Brain microvascular endothelial cell (primary cell): Measurements from ENCODE around the gene TRPV5.

Experiments used
- DNase-seq: peaks from one replicate; pipeline ENCODE4 v3.0.0-alpha.2; 2020
- H3K27ac ChIP-seq: fragments of 250-450 bp; sonication (Bioruptor Pico); 2 replicates; pipeline ENCODE4 v1.5.1; 2020; ENCODE audit warnings: mild to moderate bottlenecking, moderate library complexity
- H3K27me3 ChIP-seq: fragments of 250-450 bp; sonication (Bioruptor Pico); replicated peaks from 2 replicates; pipeline ENCODE4 v1.5.1; 2020; ENCODE audit warnings: mild to moderate bottlenecking
- H3K36me3 ChIP-seq: fragments of 250-450 bp; sonication (Bioruptor Pico); replicated peaks from 2 replicates; pipeline ENCODE4 v1.5.1; 2020; ENCODE audit warnings: mild to moderate bottlenecking
- H3K4me3 ChIP-seq: 2 replicates; pipeline ENCODE4 v1.5.1; 2011; ENCODE audit warnings: low read depth, mild to moderate bottlenecking, control low read depth, low read length, moderate library complexity
- in situ Hi-C: cut with HindIII; loops from 2 replicates; pipeline ENCODE4 v1.10.0; 2017; ENCODE audit warnings: low sequenced_read_pairs, low pct_ligation_motif_present
- TF ChIP-seq, protein P1 (sequence below): IDR thresholded peaks from 2 replicates; pipeline ENCODE4 v1.5.1; 2011; ENCODE audit warnings: low read depth, mild to moderate bottlenecking, moderate library complexity, low read length, control low read depth, inconsistent platforms; ENCODE audit errors: missing control alignments

The TRPV5 gene

DNA sequence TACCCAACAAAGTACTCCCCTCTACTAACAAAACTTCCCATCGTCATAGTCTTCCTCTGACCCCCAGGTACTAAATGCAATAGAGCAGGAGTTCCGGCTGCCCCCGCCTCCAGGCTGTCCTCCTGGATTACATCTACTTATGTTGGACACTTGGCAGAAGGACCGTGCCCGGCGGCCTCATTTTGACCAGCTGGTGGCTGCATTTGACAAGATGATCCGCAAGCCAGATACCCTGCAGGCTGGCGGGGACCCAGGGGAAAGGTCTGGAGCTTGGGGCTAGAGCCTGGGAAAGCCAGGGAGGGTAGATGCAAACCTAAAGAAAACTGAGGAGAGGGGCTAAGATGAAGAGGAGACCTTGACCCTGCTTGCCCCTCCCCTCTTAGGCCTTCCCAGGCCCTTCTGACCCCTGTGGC is 63.4 kb downstream of the TRPV5 start:
- in situ Hi-C loops: no loop called here
- Histone ChIP-seq H3K27ac (no peak overlapping the region), H3K36me3 (no peaks in the 10 kb centered on the region), H3K4me3 (no peak overlapping the region), H3K27me3 (no peaks in the 10 kb centered on the region)
- DNase-seq: no peak
- TF ChIP-seq, protein P1, sequence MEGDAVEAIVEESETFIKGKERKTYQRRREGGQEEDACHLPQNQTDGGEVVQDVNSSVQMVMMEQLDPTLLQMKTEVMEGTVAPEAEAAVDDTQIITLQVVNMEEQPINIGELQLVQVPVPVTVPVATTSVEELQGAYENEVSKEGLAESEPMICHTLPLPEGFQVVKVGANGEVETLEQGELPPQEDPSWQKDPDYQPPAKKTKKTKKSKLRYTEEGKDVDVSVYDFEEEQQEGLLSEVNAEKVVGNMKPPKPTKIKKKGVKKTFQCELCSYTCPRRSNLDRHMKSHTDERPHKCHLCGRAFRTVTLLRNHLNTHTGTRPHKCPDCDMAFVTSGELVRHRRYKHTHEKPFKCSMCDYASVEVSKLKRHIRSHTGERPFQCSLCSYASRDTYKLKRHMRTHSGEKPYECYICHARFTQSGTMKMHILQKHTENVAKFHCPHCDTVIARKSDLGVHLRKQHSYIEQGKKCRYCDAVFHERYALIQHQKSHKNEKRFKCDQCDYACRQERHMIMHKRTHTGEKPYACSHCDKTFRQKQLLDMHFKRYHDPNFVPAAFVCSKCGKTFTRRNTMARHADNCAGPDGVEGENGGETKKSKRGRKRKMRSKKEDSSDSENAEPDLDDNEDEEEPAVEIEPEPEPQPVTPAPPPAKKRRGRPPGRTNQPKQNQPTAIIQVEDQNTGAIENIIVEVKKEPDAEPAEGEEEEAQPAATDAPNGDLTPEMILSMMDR: no peak

GRCh38 chr7:142869434-142869833 is 64.1 kb downstream of the TRPV5 start:
- DNase-seq: no peak
- TF ChIP-seq, protein P1: no peak
- Histone ChIP-seq H3K36me3 (no peaks in the 10 kb centered on the region), H3K27ac (no peak overlapping the region), H3K27me3 (no peaks in the 10 kb centered on the region), H3K4me3 (no peak overlapping the region)
- in situ Hi-C loops: no loop called here

- Histone ChIP-seq H3K27ac (no peak overlapping the region), H3K36me3 (no peaks in the 10 kb centered on the region), H3K27me3 (no peaks in the 10 kb centered on the region), H3K4me3 (no peak overlapping the region)
- DNase-seq: no peak
- in situ Hi-C loops: no loop called here
- TF ChIP-seq, protein P1: no peak
Observed at GRCh38 chr7:142868986-142869415, 64.5 kb downstream of the TRPV5 start.

DNA sequence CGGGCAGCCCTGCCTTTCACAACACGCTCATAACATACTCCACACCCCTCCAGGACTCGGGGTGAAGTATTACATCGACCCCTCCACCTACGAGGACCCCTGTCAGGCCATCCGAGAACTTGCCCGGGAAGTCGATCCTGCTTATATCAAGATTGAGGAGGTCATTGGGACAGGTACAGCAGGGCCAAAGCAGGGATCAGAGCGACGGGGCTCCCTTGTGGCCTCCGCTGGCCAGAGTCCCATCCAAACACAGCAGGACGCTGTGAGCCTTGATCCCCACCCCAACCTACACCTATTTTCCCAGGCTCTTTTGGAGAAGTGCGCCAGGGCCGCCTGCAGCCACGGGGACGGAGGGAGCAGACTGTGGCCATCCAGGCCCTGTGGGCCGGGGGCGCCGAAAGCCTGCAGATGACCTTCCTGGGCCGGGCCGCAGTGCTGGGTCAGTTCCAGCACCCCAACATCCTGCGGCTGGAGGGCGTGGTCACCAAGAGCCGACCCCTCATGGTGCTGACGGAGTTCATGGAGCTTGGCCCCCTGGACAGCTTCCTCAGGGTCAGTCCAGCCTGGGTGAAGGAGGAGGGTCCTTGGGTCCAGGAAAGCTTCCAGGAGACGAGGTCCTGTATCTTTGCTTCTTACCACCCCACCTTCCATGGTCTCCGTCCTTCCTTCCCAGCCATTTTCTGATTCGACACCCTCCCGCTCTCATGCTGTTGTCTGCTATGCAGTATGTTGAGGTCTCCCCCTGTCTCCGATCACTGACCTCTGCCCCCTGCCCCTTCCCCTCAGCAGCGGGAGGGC is 65.2 kb downstream of the TRPV5 start:
- Histone ChIP-seq H3K4me3 (no peak overlapping the region), H3K36me3 (no peaks in the 10 kb centered on the region), H3K27me3 (no peaks in the 10 kb centered on the region), H3K27ac (no peak overlapping the region)
- no peak for DNase-seq
- in situ Hi-C loops: no loop called here
- TF ChIP-seq, protein P1: no peak

GRCh38 chr7:142867398-142868187 is 66.0 kb downstream of the TRPV5 start:
- DNase-seq: no peak
- Histone ChIP-seq H3K36me3 (no peaks in the 10 kb centered on the region), H3K27me3 (no peaks in the 10 kb centered on the region), H3K4me3 (no peak overlapping the region), H3K27ac (no peak overlapping the region)
- in situ Hi-C loops: no loop called here
- TF ChIP-seq, protein P1: no peak
